GM21526 (cell line): ENCODE results near the gene STEAP1B.
"Not testable (repeated sequence)": the region's sequence is repeated elsewhere in the genome, so short reads cannot be mapped to it uniquely, and the experiment has no call there.

Experiments used
- ATAC-seq: cut with Tn5 transposase; IDR thresholded peaks from one replicate; pipeline ENCODE4 v1.9.1; 2021; ENCODE audit warnings: moderate library complexity; ENCODE audit not compliant: unreplicated experiment, low FRiP score

STEAP1B gene

GRCh38 chr7:22433710-22434460 is 66.1 kb downstream of the STEAP1B start:
- ATAC-seq = no peak

DNA sequence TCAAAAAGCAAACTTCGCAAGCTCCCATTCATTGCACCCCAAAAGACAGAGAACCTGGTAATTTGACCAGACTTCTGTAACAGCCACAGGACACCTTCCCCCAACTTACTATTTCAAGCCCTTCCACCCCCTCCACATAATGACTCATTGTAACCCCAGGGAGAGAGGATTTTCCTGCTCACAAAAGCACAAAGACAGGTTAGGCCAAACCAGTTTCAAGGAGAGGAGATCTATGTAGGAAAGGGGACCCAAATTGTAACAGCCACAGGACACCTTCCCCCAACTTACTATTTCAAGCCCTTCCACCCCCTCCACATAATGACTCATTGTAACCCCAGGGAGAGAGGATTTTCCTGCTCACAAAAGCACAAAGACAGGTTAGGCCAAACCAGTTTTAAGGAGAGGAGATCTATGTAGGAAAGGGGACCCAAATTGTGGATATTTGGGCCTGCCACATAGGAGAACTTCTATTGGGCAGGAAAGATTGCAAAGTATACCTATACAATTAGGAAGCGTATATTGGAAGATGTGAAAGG is 66.8 kb downstream of the STEAP1B start:
- not testable (repeated sequence) for ATAC-seq

DNA sequence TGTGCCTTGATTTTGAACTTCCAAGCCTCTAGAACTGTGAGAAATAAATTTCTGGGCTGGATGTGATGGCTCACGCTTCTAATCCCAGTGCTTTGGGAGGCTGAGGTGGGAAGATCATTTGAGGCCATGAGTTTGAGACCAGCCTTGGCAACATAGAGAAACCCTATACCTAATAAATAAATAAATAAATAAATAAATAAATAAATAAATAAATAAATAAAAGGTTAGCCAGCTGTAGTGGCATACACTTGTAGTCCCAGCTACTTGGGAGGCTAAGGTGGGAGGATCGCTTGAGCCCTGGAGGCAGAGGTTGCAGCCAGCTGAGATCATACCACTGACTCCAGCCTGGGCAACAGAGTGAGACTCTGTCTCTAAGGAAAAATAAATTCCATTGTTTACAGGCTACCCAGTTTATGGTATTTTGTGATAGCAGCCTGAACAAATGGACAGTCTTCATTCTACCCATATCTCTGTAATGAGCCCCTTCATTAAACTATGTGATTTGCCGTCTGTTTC is 67.7 kb downstream of the STEAP1B start:
- no peak for ATAC-seq

DNA sequence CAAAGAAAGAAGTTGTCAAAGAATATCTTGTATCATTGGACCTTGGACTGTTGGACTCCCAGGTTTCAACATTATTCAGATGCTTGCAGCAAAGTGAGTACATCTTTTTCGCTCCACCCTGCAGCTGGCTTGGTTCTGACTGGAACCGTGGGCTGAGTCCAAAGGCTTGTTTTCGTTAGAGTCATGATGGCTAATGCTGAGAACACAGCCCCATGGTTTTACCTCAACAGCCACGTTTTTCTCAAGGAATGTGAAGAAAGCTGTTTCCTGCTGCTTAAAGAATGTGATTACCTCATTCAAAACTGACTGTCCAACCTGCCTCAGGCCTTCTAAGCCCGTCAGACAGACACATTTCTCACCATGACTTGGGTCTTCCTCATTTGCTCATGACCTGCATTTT is 69.5 kb downstream of the STEAP1B start:
- no peak for ATAC-seq

- ATAC-seq = no peak
Measured at GRCh38 chr7:22429386-22429785, 70.6 kb downstream of the STEAP1B start.

DNA sequence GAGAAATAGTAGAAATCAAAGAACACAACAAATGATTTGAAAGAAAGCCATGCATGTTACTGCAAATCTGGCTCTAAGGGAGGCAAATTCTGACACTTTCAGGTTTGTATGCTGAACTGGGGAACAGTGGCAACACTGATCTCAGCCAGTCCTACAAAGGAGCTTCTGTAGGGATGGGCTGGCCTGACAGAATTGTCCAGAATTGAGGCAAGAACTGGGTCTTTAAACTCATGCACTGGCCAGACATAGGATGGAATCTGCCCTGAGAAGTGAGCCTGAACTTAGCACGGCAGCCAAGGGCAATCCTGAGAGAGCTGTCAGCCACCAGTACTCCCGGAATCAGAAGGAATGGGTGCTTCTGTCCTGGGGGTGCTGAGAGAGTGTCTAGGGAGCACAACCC is 72.1 kb downstream of the STEAP1B start:
- no peak for ATAC-seq

GRCh38 chr7:22427104-22427503 is 72.9 kb downstream of the STEAP1B start:
- ATAC-seq = no peak

GRCh38 chr7:22426463-22427094 is 73.4 kb downstream of the STEAP1B start:
- ATAC-seq = no peak

DNA sequence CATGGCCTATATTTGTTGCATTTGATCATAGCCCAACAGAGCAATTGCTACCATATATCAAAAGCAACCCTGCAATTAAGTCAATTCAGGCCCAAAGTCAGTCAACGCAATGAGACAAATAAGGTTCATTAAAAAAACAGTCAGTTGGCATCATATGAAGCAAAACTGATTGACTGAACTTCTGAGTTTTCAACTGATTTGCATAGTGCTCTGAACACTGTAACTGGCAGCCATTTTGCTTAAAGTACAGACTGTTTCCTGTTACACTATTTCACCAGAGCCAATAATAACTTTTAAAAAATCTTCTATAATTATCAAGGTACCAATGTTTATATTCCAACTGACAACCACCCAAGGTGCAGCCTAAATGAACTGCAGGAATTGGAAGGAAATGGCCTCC is 74.6 kb downstream of the STEAP1B start:
- no peak for ATAC-seq

GRCh38 chr7:22422831-22423615 is 77.0 kb downstream of the STEAP1B start:
- no peak for ATAC-seq

- ATAC-seq = no peak
Measured at GRCh38 chr7:22420973-22421635, 78.9 kb downstream of the STEAP1B start.

DNA sequence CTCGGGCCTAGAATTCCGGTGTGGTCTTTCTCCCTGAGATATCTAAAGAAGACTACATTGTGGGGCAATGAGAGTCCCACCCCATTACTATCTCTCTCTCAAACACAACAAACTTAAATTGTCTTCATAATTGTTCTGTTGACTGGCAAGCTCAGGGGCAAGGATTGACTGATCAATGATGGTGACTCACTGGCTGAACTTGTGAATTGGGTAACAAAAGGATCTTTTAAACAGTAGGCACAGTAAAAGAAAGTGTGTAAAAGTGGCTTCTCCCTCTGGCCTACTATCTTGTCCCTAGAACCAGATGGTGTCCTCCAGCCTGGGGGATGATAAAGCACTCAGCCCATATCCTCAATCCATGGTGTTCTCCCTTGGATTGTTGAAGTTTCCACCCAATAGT is 80.0 kb downstream of the STEAP1B start:
- ATAC-seq = no peak

DNA sequence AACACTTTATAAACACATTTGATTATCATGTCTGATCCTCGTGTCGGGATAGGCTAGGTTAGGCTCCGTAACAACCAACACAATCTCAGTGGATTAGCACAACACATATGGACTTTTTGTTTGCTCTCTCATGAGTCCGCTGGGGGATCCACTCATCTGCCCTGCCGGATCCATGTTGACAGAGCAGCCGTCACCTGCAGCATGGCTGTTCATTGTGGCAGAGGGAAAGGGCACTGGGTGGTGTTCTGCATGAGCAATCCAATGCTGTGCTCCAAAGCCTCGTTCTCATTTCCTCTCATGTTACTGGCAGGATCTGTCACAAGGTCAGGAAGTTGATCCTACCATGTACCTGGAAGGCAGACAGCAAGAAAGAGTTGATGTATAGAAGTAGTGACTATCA is 80.5 kb downstream of the STEAP1B start:
- ATAC-seq = no peak

- no peak for ATAC-seq
Measured at GRCh38 chr7:22418251-22419046, 81.5 kb downstream of the STEAP1B start.

DNA sequence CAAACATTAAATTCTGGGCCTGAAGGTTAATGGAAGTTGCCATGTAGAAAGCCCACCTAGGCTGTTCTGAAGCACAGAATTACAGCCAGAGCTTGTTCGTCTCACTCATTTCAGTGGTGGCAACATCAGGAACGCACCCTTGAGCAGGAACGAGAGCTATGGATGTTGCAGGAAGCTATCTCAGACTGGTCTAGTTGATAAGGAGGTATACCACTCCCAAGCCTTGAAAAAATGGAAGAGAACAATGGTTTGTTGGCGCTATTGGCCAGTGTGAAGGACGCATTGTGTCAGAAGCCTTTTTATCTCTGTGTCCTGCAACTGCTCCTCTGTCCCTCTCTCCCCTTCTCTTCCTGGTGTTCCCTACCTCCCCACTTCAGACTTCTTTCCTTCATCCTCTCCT is 82.1 kb downstream of the STEAP1B start:
- no peak for ATAC-seq

GRCh38 chr7:22417349-22417748 is 82.6 kb downstream of the STEAP1B start:
- no peak for ATAC-seq

DNA sequence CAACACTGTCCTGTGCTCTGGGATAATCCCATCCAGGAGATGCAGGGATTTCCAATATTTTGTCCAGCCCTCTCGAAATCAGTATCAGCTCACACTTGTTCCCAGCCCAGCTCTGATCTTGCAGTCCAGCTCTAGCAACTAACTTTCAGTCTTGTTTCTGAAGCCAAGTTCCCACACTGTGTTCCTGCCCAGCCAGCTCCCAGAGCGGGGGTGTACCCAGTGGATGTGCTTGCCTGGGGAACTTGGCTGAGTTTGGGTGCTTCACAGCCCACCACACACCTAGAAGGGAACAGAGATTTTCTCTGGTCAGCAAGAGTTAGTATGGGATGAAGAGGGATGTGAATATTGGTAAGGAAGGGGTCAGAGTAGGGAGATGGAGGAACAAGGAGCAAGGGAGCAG is 85.6 kb downstream of the STEAP1B start:
- no peak for ATAC-seq

- no peak for ATAC-seq
Measured at GRCh38 chr7:22413211-22413610, 86.8 kb downstream of the STEAP1B start.

- no peak for ATAC-seq
Measured at GRCh38 chr7:22411977-22412693, 87.9 kb downstream of the STEAP1B start.
